ENCODE data around the gene CREBBP.

Gene CREBBP

DNA sequence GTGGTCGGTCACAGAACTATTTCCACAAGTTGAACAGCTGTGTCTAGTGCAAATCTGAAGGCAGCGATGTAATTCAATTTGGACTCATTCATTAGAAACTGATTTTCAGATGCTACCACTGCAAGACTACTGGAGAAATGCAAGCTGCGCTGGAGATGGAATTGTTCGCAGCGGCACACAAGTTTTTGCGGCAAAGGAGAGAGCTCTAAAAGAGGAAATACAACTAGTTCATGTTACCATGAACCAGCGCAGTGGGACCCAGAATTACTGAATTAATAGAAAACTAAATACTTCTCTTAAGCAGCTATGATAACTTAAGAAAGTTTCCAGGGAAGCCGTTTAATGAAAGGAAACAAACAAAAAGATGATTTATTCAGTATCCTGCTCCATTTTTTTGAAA, 1.9 kb downstream of the CREBBP start:
- peak overlapping the region; percentile 36; the same call in 1 of the 2 replicates for H3K9ac ChIP-seq
- H3K79me2 ChIP-seq (ENCODE audit: insufficient read depth, low read depth) = peaks cover 61% of the 10 kb centered on the region
- H4K20me1 ChIP-seq (ENCODE audit: insufficient read depth) = peaks cover 52% of the 10 kb centered on the region
- TF ChIP-seq, protein P1, sequence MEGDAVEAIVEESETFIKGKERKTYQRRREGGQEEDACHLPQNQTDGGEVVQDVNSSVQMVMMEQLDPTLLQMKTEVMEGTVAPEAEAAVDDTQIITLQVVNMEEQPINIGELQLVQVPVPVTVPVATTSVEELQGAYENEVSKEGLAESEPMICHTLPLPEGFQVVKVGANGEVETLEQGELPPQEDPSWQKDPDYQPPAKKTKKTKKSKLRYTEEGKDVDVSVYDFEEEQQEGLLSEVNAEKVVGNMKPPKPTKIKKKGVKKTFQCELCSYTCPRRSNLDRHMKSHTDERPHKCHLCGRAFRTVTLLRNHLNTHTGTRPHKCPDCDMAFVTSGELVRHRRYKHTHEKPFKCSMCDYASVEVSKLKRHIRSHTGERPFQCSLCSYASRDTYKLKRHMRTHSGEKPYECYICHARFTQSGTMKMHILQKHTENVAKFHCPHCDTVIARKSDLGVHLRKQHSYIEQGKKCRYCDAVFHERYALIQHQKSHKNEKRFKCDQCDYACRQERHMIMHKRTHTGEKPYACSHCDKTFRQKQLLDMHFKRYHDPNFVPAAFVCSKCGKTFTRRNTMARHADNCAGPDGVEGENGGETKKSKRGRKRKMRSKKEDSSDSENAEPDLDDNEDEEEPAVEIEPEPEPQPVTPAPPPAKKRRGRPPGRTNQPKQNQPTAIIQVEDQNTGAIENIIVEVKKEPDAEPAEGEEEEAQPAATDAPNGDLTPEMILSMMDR (conservative IDR thresholded peaks at IDR 0.05; ENCODE audit: low read depth, low read length) = no peak
- H3K36me3 ChIP-seq (ENCODE audit: insufficient read depth) = no peaks in the 10 kb centered on the region
- H3K4me2 ChIP-seq = peak overlapping the region; percentile 90
- peaks cover 30% of the 10 kb centered on the region for H3K4me1 ChIP-seq (ENCODE audit: low read depth, poor library complexity, severe bottlenecking)
- H3K27ac ChIP-seq = no peak overlapping the region
- H2AFZ ChIP-seq (ENCODE audit: low read depth) = no peak overlapping the region
- H3K4me3 ChIP-seq (IDR thresholded peaks at IDR 0.05; ENCODE audit: insufficient read depth, low read depth, low read length) = peak overlapping the region; percentile 42
- H3K27me3 ChIP-seq (ENCODE audit: insufficient read depth, low read depth) = no peaks in the 10 kb centered on the region

DNA sequence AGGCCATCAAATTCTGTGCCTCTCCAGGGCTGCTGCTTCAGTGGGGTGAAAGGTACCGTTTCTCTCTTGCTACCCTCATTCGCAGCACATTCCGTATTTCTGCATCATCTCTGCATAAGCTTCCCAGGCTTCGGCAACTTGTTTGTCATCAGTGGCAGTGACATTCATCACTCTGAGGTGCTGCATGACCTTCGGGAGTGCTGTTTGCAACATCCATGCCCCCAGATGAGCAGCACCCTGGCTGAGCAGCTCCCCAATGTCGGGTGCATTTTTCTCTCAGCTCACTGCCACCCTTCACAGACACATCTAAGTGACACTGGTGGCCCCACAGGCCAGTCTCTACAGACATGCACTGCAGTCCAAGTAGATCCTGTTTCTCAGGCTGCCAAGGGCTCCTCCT, 3.8 kb downstream of the CREBBP start:
- peaks cover 66% of the 10 kb centered on the region for H4K20me1 ChIP-seq (ENCODE audit: insufficient read depth)
- no peak overlapping the region for H3K9ac ChIP-seq
- peaks cover 81% of the 10 kb centered on the region for H3K79me2 ChIP-seq (ENCODE audit: insufficient read depth, low read depth)
- TF ChIP-seq, protein P1 (conservative IDR thresholded peaks at IDR 0.05; ENCODE audit: low read depth, low read length) = no peak
- no peak overlapping the region for H3K27ac ChIP-seq
- no peak overlapping the region for H3K4me3 ChIP-seq (IDR thresholded peaks at IDR 0.05; ENCODE audit: insufficient read depth, low read depth, low read length)
- no peak overlapping the region for H3K4me2 ChIP-seq
- H2AFZ ChIP-seq (ENCODE audit: low read depth) = no peak overlapping the region
- H3K36me3 ChIP-seq (ENCODE audit: insufficient read depth) = no peaks in the 10 kb centered on the region
- no peaks in the 10 kb centered on the region for H3K27me3 ChIP-seq (ENCODE audit: insufficient read depth, low read depth)
- H3K4me1 ChIP-seq (ENCODE audit: low read depth, poor library complexity, severe bottlenecking) = peaks cover 38% of the 10 kb centered on the region

DNA sequence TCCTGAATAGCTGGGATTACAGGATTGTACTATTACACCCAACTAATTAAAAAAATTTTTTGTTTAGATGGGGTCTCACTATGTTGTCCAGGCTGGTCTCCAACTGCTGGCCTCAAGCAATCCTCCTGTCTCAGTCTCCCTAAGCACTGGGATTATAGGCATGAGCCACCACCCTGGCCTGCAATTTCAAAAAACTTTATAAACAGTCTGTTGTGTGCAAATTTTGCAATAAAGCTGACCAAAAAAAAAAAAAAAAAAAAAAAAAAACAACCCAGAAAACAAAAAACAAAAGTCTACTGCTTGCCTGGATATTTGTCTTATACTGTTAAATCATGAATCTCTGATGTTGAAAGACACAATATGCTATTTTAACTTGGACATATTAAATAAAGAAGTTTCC, 4.4 kb downstream of the CREBBP start:
- peaks cover 71% of the 10 kb centered on the region for H4K20me1 ChIP-seq (ENCODE audit: insufficient read depth)
- H3K36me3 ChIP-seq (ENCODE audit: insufficient read depth) = no peaks in the 10 kb centered on the region
- H3K4me3 ChIP-seq (IDR thresholded peaks at IDR 0.05; ENCODE audit: insufficient read depth, low read depth, low read length) = no peak overlapping the region
- no peak overlapping the region for H3K27ac ChIP-seq
- H3K4me1 ChIP-seq (ENCODE audit: low read depth, poor library complexity, severe bottlenecking) = peaks cover 44% of the 10 kb centered on the region
- H3K9ac ChIP-seq = no peak overlapping the region
- H3K4me2 ChIP-seq = no peak overlapping the region
- no peaks in the 10 kb centered on the region for H3K27me3 ChIP-seq (ENCODE audit: insufficient read depth, low read depth)
- H2AFZ ChIP-seq (ENCODE audit: low read depth) = no peak overlapping the region
- H3K79me2 ChIP-seq (ENCODE audit: insufficient read depth, low read depth) = peaks cover 86% of the 10 kb centered on the region
- TF ChIP-seq, protein P1 (conservative IDR thresholded peaks at IDR 0.05; ENCODE audit: low read depth, low read length) = no peak

DNA sequence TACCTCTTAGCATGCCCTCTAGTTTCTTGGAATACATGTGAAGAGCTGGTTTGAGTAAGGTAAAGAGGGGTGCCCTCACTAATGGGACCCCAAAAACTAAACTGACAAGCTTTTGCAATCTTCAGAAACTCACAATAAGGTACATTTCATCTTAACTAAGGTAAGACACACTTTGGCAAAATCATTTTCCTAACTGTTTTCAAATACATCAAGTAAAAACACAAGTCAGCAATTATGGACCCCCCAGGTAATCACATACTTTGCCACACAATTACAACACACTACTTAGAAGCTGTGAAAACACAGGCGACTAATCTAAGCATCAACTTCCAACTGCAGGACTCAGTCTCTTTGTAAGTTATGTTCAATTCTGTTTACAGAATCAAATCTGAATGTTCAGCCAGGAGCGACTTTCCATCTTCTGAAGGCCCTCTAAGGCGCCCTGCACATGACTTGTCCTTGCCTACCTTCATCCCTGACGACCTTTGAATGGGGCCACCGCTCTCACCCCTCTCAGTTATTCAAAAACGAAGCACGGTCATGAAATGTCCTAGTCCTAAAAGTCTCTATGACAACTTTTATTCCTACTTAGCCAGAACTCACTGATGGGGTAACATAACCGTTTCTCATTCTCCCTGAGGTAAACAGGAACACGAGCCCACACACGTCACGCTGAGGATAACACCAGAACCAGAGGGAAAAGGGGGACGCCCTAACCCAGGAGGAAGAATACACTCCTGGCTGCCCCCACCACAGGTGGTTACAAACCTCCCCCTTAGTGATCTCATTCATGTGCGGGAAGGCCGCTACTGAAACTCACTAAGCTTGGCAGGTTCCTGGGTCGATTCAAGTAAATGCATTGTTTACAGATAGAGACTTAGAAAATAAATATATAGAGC, 5.5 kb downstream of the CREBBP start:
- Histone ChIP-seq H3K36me3 (ENCODE audit: insufficient read depth) (no peaks in the 10 kb centered on the region), H2AFZ (ENCODE audit: low read depth) (no peak overlapping the region), H3K4me3 (IDR thresholded peaks at IDR 0.05; ENCODE audit: insufficient read depth, low read depth, low read length) (no peak overlapping the region), H3K4me1 (ENCODE audit: low read depth, poor library complexity, severe bottlenecking) (peaks cover 44% of the 10 kb centered on the region), H3K79me2 (ENCODE audit: insufficient read depth, low read depth) (peaks cover 97% of the 10 kb centered on the region), H3K27ac (no peak overlapping the region), H3K9ac (no peak overlapping the region), H3K27me3 (ENCODE audit: insufficient read depth, low read depth) (no peaks in the 10 kb centered on the region), H4K20me1 (ENCODE audit: insufficient read depth) (peaks cover 79% of the 10 kb centered on the region), H3K4me2 (no peak overlapping the region)
- TF ChIP-seq, protein P1 (conservative IDR thresholded peaks at IDR 0.05; ENCODE audit: low read depth, low read length) = no peak
